ENCODE measurements around the gene CHIT1. TPM values are rescaled to one million over a fixed set of nuclear protein-coding genes. Genes with fewer than 3 reads are reported as not detected.
A peak's percentile ranks its signal among the peaks of the same experiment; 100 is the strongest.

Gene CHIT1
- total RNA-seq, 4 donors from 2014 or later = 0.67 to 4.1 TPM; not detected in 2

DNA sequence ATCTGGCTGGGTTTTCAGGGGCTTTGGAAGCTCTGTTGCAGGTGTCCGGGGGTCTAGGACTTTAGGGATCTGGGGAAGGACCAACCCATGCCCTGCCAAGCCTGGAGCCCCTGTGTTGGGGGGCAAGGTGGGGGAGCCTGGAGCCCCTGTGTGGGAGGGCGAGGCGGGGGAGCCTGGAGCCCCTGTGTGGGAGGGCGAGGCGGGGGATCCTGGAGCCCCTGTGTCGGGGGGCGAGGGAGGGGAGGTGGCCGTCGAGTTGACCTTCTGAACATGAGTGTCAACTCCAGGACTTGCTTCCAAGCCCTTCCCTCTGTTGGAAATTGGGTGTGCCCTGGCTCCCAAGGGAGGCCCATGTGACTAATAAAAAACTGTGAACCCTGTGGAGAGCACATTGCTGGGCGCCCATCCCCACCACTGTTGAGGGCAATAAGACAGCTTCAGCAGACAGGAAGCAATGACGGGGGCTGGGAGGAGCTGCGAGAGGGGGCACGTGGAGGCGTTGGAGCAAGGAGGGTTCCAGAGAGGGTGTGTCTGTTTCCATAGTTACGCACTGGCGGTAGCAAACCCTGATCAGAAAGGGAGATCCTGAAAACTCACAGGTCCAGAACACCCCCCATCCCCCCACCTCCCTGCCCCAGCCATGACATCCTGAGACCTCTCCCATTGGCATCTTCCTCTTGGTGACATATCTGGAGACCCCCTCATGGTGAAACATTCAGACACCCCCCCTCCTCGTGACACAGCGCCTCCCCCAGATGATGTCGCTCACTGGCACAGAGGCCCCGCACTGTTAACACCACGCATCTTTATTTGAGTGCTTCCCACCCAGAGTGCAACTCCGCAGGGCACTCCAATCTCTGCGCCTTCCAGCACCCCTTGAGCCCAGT is 62.2 kb downstream of the CHIT1 start:
- H3K9me3 ChIP-seq = no peaks in the 10 kb centered on the region
- DNase-seq = no peak
- no peak overlapping the region for H3K4me3 ChIP-seq
- no peak overlapping the region for H3K27ac ChIP-seq
- H3K4me1 ChIP-seq = no peaks in the 10 kb centered on the region
- H3K36me3 ChIP-seq = no peaks in the 10 kb centered on the region
- TF ChIP-seq, protein P1, sequence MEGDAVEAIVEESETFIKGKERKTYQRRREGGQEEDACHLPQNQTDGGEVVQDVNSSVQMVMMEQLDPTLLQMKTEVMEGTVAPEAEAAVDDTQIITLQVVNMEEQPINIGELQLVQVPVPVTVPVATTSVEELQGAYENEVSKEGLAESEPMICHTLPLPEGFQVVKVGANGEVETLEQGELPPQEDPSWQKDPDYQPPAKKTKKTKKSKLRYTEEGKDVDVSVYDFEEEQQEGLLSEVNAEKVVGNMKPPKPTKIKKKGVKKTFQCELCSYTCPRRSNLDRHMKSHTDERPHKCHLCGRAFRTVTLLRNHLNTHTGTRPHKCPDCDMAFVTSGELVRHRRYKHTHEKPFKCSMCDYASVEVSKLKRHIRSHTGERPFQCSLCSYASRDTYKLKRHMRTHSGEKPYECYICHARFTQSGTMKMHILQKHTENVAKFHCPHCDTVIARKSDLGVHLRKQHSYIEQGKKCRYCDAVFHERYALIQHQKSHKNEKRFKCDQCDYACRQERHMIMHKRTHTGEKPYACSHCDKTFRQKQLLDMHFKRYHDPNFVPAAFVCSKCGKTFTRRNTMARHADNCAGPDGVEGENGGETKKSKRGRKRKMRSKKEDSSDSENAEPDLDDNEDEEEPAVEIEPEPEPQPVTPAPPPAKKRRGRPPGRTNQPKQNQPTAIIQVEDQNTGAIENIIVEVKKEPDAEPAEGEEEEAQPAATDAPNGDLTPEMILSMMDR (IDR thresholded peaks at IDR 0.05) = no peak
- no peak for TF ChIP-seq POLR2A (IDR thresholded peaks at IDR 0.05)
- H3K27me3 ChIP-seq = no peaks in the 10 kb centered on the region

DNA sequence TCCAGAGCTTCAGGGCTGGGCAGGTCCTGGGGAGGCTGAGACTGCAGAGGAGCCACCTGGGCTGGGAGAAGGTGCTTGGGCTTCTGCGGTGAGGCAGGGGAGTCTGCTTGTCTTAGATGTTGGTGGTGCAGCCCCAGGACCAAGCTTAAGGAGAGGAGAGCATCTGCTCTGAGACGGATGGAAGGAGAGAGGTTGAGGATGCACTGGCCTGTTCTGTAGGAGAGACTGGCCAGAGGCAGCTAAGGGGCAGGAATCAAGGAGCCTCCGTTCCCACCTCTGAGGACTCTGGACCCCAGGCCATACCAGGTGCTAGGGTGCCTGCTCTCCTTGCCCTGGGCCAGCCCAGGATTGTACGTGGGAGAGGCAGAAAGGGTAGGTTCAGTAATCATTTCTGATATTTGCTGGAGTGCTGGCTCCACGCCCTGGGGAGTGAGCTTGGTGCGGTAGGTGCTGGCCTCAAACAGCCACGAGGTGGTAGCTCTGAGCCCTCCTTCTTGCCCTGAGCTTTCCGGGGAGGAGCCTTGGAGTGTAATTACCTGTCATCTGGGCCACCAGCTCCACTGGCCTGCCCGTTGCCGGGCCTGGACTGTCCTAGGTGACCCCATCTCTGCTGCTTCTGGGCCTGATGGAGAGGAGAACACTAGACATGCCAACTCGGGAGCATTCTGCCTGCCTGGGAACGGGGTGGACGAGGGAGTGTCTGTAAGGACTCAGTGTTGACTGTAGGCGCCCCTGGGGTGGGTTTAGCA is 63.1 kb downstream of the CHIT1 start:
- TF ChIP-seq, protein P1 (IDR thresholded peaks at IDR 0.05) = peak in 2 of 6 experiments; percentile 12 to 26
- no peak for TF ChIP-seq POLR2A (IDR thresholded peaks at IDR 0.05)

More for the DNA sequence above, 63.1 kb downstream of the CHIT1 start:
- Histone ChIP-seq H3K4me3 (no peak overlapping the region), H3K27me3 (no peaks in the 10 kb centered on the region), H3K9me3 (no peaks in the 10 kb centered on the region), H3K4me1 (no peaks in the 10 kb centered on the region), H3K36me3 (no peaks in the 10 kb centered on the region), H3K27ac (no peak overlapping the region)
- DNase-seq = peak in 1 of 3 donors; percentile 54

Other genes with a start within 250 kb of the CHIT1 start
- 10 to 100 TPM; 65.4 to 91.6 (median 80.4) TPM for gene TMEM183A, start 222.3 kb downstream of the CHIT1 start, total RNA-seq
- 1 to 10 TPM in 2 of 4 donors, under 1 TPM in 1, not detected in 1; 0.54 to 1.8 (median 1.7) TPM for gene PPFIA4, start 203.2 kb downstream of the CHIT1 start, total RNA-seq
- gene MYOG, start 143.7 kb downstream of the CHIT1 start, total RNA-seq = not detected
- gene ADORA1, start 101.9 kb downstream of the CHIT1 start, total RNA-seq = 1 to 10 TPM in 1 of 4 donors, not detected in 3; 1.5 TPM
- gene MYBPH, start 53.8 kb downstream of the CHIT1 start, total RNA-seq = not detected
- gene CHI3L1, start 43.0 kb downstream of the CHIT1 start, total RNA-seq = 1 to 10 TPM in 2 of 4 donors, not detected in 2; 1.9 to 2.5 TPM
- 100 to 1,000 TPM in 1 of 4 donors, 10 to 100 TPM in 3; 45.0 to 129 (median 58.8) TPM for gene BTG2, start 75.8 kb upstream of the CHIT1 start, total RNA-seq
- 10 to 100 TPM; 10.5 to 33.8 (median 12.2) TPM for gene FMOD, start 121.4 kb upstream of the CHIT1 start, total RNA-seq
- gene PRELP, start 246.1 kb upstream of the CHIT1 start, total RNA-seq = 10 to 100 TPM in 3 of 4 donors, 1 to 10 TPM in 1; 4.2 to 38.3 (median 18.0) TPM